ENCODE results near the gene AMIGO1.

- TF ChIP-seq, protein P1, sequence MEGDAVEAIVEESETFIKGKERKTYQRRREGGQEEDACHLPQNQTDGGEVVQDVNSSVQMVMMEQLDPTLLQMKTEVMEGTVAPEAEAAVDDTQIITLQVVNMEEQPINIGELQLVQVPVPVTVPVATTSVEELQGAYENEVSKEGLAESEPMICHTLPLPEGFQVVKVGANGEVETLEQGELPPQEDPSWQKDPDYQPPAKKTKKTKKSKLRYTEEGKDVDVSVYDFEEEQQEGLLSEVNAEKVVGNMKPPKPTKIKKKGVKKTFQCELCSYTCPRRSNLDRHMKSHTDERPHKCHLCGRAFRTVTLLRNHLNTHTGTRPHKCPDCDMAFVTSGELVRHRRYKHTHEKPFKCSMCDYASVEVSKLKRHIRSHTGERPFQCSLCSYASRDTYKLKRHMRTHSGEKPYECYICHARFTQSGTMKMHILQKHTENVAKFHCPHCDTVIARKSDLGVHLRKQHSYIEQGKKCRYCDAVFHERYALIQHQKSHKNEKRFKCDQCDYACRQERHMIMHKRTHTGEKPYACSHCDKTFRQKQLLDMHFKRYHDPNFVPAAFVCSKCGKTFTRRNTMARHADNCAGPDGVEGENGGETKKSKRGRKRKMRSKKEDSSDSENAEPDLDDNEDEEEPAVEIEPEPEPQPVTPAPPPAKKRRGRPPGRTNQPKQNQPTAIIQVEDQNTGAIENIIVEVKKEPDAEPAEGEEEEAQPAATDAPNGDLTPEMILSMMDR (IDR thresholded peaks at IDR 0.05), result no peak
- TF ChIP-seq POLR2AphosphoS5 (IDR thresholded peaks at IDR 0.05), result no peak
Observed at GRCh38 chr1:109482791-109483671, 26.5 kb downstream of the AMIGO1 start.
